DMS114 treated with DMSO at 0.1 percent for 48 hours (cell line): ENCODE measurements around the gene YAP1.

Experiments used
- DNase-seq: peaks from one replicate; lab custom pipeline; 2025; ENCODE audit not compliant: unreplicated experiment; lab: John Stamatoyannopoulos, UW

YAP1 gene

GRCh38 chr11:102269927-102270326 is 159.7 kb downstream of the YAP1 start:
- DNase-seq, result no peak

DNA sequence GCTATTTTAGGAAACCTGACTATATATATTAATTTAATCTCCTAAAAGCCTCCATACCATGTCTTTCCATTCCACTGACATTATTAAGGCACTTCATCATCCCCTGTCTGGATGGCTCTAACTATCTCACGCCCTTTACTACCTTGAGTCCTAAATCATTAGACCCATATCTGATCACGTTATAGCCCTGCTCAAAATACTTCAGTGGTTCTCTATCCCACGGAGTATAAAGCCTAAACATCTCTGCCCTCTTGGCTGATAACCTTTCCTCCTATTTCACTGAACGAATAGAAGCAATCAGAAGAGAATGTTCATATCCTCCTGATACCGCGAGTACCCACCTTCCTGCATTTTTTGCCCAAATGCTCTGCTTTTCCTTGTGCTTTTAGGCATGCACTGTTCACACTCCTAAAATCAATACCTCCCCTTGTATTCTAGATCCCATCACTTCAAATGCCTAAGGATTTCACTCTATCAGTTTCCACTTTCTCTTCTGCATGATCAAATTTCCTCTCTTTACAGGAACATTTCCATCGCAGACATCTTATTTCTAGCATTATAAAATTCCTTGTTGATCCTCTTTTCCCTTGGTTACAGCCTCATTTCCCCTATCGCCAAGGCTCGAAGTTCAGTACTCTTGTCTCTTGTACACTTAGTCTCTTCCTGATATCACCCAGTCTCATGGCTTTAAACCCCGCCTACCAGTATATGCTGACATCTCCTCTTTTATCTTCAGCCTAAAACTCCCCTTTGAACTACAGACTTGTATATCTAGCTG is 162.0 kb downstream of the YAP1 start:
- no peak for DNase-seq

DNA sequence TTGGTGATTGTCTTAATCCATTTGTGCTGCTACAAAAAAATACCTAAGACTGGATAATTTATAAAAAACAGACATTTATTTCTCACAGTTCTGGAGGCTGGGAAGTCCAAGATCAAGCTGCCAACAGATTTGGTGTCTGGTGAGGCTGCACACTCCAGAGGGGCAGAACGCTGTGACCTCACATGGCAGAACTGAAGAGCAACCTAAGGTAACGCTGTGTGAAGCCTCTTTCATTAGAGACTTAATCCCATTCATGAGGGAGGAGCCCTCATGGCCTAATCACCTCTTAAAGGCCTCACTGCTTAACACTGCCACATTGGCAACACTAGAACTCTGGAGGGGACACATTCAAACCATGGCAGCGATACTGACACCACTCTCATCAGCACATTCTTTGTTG is 164.4 kb downstream of the YAP1 start:
- no peak for DNase-seq

DNA sequence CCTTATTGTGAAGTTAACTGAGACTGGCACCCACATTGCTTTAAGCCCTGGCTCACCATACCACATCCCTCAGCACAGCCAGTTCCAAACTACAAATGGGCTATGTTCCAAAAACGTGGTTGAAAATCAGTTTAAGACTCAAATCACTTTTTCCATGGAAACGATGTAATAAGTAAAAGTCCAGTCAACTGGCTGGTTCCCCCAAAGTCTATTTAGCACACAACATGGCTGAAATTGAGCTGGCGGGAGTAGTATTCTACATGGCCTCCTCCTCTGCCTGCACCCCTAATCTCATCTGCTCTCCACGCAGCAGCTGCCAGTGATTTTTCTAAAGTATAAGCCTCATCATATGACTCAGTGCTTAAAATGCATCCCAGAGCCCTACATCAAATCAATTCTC is 166.1 kb downstream of the YAP1 start:
- DNase-seq, result no peak

DNA sequence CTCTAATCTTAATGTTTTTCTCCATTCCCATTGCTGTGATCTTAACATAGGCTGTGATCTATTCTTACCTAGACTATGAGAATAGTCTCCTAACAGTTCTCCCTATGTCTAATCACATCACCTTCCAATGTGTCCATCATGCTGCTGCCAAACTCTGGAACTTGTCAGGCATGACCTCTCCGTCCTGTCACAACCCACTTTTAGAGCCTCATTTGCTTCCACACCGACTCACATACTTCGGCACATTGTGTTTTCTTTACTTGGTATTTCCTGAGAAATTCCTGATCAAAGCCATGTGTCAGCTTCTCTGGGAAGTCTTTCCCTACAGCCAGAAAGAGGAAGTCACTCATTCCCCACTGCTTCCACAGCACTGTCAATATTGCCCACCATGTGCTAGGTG is 166.5 kb downstream of the YAP1 start:
- no peak for DNase-seq

GRCh38 chr11:102279641-102280170 is 169.5 kb downstream of the YAP1 start:
- DNase-seq, result no peak

DNA sequence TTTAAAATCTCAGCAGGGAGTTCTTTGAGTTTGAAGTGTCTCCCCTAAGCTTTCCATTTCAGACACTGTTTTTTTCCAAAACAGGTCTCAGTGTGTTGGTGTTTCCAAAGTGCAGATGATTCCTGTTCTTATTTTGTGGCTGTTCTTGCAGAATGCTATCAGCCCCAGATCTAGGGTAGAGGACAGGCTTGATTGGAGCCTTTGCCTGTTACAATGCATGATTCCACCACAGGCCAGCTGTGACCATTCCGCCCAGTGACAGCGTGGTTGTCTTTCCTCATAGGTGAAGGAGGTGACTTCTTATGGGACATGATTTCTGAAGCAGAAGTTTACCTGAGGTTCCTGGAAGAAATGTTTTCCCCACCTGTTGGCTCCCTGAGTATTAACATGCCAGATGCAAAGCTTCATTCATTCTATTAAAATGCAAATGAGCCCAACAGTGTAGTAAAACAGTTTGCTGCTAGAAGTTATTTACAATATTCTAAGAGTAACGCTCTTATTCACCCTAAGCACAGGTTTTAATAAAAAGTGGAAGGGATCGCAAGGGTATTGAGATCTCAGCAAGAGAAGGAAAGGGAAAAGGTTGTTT is 170.1 kb downstream of the YAP1 start:
- DNase-seq, result no peak
